HG03575 (cell line): ENCODE results near the gene CHST1.

Source experiments
- ATAC-seq: cut with Tn5 transposase; IDR thresholded peaks from one replicate; pipeline ENCODE4 v1.9.1; 2021; ENCODE audit not compliant: unreplicated experiment, insufficient number of reproducible peaks, low FRiP score; ENCODE audit errors: extremely low read depth

The CHST1 gene

DNA sequence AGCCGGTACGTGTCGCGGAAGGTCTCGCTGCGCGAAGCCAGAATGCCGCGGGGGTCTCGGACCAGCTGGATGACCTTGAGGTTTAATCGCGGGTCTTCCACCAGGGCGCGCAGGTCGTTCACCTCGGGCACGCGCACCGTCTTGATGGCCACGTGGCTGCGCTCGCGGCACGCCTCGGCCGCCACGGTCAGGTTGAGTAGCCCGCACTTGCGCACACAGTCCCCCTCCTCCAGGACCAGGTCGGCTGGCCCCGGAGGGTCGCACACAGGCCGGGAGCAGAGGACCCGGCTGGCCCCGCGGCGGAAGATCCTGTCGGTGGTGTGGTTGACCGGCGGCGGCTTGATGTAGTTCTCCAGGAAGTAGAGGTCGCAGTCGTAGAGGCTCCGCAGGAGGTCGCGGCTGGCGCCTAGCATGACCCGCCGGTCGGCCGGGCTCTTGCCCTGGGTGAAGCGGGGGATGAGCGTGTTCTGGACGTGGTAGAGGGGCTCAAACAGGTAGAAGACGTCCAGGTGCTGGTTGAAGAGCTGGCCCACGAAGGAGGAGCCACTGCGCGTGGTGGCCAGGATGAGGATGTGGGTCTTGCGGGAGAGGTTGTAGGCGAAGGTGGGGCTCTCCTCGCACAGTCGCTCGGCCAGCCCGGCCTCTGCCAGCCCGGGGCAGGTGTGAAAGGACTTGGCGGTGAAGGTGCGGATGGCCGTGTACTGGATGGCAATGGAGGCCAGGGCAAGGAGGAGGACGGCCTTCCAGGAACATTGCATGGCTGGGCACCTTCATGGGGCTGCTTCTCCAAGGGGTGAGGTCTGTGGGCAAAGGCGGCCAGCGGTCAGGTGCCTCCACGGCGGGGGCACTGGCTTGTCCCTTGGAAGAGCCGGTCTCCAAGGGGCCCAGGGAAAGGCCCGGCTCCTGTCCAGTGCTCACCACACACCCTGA lies 15.0 kb downstream of the CHST1 start:
- no peak for ATAC-seq

DNA sequence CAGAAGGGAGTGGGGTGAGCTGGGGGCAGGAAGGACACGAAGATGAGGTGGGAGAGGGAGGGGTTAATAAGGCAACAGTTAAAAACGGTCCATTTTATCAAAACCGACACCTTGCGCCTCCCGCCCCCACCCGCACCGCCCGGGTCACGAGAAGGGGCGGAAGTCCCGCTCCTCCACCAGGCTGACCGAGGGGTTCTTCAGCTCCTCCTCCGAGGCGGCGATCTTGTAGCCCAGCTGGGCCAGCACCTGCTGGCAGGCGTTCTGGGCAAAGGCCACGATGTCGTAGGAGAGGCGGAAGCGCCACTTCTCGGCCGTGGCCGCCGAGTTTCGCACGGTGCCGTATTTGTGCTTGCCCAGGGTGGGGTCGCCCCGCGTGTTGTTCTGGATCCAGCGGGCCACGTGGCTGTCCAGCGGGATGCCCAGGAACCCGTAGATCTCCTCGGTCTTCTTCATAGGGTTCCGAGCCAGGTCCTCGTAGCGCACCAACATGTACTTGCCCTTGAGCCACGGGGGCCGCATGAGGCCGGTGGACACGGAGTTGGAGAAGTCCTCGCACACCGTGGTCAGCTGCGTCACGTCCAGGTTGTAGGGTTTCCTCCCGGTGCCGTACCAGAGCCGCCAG lies 15.8 kb downstream of the CHST1 start:
- ATAC-seq: no peak

DNA sequence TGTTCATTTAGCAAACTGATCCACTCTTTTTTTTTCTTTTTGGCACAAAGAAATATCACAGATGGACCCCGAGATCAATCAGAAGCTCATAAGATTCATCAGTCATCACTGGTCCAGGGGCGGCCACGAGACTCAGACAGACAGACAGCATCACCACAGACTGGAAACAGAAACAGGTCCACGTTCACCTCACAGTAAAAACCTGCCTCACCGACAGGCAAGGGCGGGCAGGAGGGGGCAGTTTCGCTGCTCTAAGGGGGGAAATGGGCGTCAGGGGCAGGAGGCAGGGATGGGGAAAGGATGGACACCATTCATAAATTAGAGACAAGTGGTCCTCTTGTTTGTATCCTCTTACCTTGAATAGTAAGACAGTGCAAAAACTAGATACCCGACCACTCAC lies 16.5 kb downstream of the CHST1 start:
- ATAC-seq: no peak

GRCh38 chr11:45647786-45648185 lies 17.6 kb downstream of the CHST1 start:
- no peak for ATAC-seq

GRCh38 chr11:45647329-45647728 lies 18.1 kb downstream of the CHST1 start:
- no peak for ATAC-seq

GRCh38 chr11:45646275-45646927 lies 19.0 kb downstream of the CHST1 start:
- no peak for ATAC-seq

DNA sequence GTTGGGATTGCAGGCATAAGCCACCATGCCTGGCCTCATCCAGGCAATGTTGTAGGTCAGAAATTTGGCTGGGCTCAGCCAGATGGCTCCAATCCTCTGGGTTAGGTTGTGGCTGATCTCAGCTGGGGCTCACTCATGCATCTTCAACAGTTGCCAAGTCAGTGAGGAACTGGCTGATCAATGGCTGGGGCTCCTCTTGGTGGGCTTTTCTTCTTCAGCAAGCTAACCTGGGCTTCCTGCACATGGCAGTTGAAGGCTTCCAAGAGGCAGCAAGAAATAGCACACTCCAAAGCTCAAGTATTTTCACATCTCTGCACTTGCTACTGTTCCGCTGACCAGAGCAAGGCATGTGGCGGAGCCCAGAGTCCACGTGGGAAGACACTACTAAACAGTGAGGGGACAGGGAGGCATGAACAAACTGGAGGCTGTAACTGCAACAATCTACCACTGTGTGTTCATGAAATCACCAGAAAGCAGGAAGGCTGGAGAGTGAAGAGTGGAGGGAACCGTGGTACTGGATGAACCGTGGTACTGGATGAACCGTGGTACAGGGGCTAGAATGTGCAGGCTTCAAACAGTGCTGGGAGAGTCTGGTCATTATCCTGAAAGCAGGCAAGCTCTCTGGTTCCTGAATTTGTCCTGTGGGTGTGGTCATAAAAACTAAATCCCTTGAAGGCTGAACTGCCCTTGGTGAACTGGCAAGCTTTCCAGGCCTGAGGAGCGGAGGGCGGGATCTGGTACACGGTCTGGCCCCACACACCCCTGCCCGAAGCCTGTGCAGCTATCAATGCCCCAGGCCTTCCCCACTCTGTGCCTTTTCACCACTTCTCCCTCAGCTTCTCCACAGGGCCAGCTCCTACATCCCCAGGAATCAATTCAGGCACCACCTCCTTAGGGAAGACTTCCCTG lies 20.2 kb downstream of the CHST1 start:
- no peak for ATAC-seq

DNA sequence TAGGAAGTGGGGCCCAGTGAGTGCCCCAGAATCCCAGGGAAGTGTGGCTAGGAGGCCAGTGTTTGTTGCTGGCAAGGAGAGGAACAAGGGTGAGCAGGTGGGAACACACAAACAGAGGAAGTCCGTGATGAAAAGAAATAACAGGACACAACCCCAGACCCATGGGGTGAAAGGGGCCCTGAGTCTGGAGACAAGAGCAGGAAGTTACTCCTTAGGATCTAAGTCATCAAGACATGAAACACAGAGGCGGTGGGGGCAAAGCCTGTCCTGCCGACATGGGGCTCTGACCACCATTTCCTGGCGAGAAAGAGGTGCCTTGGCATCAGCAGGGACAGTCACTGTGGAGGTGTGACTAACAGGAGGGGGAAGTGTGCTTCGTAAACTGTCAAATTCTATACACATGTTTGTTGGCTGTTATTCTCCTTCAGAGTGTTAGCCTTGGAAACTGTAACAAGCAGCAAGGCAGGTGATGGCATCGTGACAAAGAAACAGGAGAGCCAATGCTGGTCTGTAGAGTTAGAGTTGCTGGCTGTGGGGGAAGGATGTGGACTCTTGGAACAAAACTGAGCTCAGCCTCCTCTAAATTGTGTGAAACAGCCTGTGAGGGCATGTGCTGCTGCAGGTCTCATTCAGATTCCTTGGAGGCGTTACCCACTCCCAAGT lies 21.7 kb downstream of the CHST1 start:
- ATAC-seq: no peak

GRCh38 chr11:45641961-45642360 lies 23.5 kb downstream of the CHST1 start:
- no peak for ATAC-seq

DNA sequence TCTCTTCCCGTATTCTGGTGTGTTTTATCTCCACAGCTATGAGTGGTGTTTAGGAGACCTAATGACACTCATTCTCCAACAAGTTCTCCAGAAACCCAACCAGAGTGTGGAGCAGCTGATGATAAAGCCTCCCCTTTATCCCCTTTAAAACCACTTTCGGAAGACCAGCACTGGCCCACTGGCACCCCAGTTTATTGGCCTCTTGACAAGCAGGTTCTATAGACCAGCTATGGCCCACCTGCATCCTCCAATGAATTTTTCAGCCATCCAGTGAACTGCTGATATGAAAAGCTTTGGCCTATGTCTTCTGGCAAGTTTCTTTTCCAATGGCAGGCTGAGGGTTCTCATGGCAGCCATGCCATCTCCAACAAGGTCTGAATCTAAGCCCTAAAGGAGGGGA lies 27.4 kb downstream of the CHST1 start:
- ATAC-seq: no peak

DNA sequence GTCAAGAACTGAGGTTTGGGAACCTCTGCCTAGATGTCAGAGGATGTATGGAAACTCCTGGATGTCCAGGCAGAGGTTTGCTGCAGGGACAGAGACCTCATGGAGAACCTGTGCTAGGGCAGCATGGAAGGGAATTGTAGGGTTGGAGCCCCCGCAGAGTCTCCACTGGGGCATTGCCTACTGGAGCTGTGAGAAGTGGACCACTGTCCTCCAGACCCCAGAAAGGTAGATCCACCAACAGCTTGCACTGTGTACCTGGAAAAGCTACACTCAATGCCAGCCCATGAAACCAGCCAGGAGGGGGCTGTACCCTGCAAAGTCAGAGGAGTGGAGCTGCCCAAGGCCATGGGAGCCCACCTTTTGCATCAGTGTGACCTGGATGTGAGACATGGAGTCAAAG lies 29.5 kb downstream of the CHST1 start:
- ATAC-seq: no peak

DNA sequence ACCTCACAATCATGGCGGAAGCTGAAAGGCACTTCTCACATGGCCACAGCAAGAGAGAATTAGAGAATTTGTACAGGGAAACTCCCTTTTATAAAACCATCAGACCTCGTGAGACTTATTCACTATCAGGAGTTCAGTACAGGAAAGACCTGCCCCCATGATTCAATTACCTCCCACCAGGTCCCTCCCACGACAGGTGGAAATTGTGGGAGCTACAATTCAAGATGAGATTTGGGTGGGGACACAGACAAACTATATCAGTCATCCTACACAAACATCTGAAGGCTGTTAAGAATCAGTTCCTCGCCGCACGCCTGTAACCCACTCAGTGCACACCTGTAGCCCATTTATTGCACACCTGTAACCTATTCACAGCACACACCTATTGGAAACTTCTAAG lies 39.8 kb downstream of the CHST1 start:
- no peak for ATAC-seq

DNA sequence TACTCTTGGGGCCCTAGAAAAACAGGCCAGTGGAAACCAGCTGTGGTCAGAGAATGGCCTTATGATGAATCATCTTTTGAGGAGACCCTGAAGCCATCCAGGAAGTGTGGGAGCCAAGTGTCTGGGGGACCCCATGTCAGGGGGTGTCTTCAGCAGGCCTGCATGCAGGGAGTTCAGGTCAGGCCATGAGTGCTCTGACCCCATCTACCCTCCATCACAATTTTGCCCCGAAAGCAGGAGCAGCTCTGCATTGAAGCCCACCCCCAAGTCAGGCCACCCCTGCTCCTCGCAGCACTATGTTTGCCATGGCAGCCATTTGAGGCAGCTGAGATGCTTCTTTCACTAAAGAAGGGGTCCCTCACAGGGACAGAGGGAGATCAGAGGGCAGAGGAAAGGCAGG lies 41.3 kb downstream of the CHST1 start:
- ATAC-seq: no peak

DNA sequence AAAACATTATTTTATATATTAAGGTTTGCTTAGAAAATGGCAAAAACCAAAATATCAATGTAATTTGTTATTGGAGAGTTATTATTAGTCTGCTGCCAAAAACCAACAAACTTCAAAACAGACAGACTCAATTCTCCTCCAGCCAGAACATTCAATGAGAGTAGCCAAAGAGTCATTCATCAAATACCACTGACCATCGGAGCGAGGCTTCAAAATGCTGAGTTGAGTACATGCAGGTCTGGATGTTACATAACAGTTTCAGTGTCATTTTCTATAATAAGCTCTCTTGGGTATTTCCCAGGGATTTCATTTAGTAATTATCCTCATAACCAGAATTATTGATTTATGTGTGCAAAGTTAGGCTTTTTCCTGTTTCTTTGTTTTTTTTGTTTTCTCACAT lies 42.6 kb downstream of the CHST1 start:
- ATAC-seq: no peak

GRCh38 chr11:45622283-45622682 lies 43.1 kb downstream of the CHST1 start:
- ATAC-seq: no peak

- ATAC-seq: no peak
Observed at GRCh38 chr11:45621588-45621987, 43.8 kb downstream of the CHST1 start.

DNA sequence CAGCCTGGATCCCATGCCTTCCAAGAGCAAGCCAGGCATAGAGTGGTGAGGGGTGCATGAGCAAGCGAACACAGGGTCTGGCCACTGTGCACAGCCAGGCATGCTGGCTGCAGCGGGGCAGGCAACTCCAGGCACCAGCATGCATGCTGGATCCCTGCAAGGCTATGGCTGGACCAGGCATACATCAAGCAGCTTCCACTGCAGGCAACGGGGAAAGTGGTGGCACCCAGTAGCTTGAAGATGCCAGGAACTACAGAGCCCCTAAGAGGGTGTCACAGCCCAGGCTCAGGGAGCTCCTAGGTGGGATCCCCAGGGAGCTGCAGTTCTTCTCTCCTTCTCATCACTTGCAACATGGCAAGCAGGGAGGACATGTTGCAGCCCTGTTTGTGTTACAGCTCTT lies 45.2 kb downstream of the CHST1 start:
- ATAC-seq: no peak

GRCh38 chr11:45618897-45619296 lies 46.5 kb downstream of the CHST1 start:
- ATAC-seq: no peak
